Breast epithelium (tissue), 4 donors: ENCODE measurements around the gene ACAA1. TPM values are rescaled to one million over a fixed set of nuclear protein-coding genes. Genes with fewer than 3 reads are reported as not detected.

Experiments used
- DNase-seq, 2 donors: peaks; one replicate each; pipeline ENCODE4 v3.0.0-alpha.2; 2019; ENCODE audit warnings: low spot score in 2 of 2
- H3K27ac ChIP-seq, 2 donors: fragments of 200-600 bp; sonication (generic) in 1 of 2; one replicate each; pipeline ENCODE4 v1.5.1; 2016 to 2019; ENCODE audit warnings: mild to moderate bottlenecking in 1 of 2
- H3K27me3 ChIP-seq, 2 donors: fragments of 200-600 bp; sonication (generic) in 1 of 2; one replicate each; pipeline versions ENCODE4 v1.5.1 to v1.6.0; 2017 to 2019; ENCODE audit warnings: control low read depth in 1 of 2, mild to moderate bottlenecking in 1 of 2
- H3K36me3 ChIP-seq: fragments of 200-600 bp; one replicate; pipeline ENCODE4 v1.5.1; 2019
- H3K4me1 ChIP-seq, 2 donors: fragments of 200-600 bp; sonication (generic); one replicate each; pipeline ENCODE4 v1.5.1; 2016 to 2019; ENCODE audit warnings: control low read depth in 1 of 2
- H3K4me3 ChIP-seq, 3 donors: fragments of 200-600 bp; sonication (generic); 1 replicate in 2 of 3; 2 replicates in 1 of 3; pipeline ENCODE4 v1.5.1; 2016 to 2019; ENCODE audit warnings: mild to moderate bottlenecking in 3 of 3, moderate library complexity in 2 of 3
- H3K9me3 ChIP-seq, 2 donors: fragments of 200-600 bp; sonication (generic) in 1 of 2; one replicate each; pipeline ENCODE4 v1.5.1; 2016 to 2019; ENCODE audit warnings: control low read depth in 1 of 2
- POLR2A ChIP-seq: fragments of 450-650 bp; IDR thresholded peaks from one replicate; pipeline ENCODE4 v1.6.1; 2016; ENCODE audit warnings: antibody characterized with exemption, mild to moderate bottlenecking, moderate library complexity
- POLR2AphosphoS5 ChIP-seq, 3 donors: sonication (generic); formaldehyde crosslinking; IDR thresholded peaks; one replicate each; pipeline ENCODE4 v1.6.1; 2017; ENCODE audit warnings: antibody characterized with exemption in 3 of 3
- intact Hi-C: fragments of 100-400 bp; cut with DNase I; formaldehyde crosslinking; loops from one replicate; pipeline ENCODE4 v1.15.1; 2023; ENCODE audit warnings: low total_unique reads
- total RNA-seq, 3 donors: library from RNA; depleted of rRNA; stranded (reverse); fragments of >200 nt; gene quantifications; one replicate each; pipeline ENCODE4 v1.1.0, GENCODE V29; 2016
- TF ChIP-seq, protein P1 (sequence below), 3 donors: fragments of 450-650 bp; IDR thresholded peaks; one replicate each; pipeline ENCODE4 v1.5.1; 2016 to 2017; ENCODE audit warnings: antibody characterized with exemption in 3 of 3, mild to moderate bottlenecking in 3 of 3, moderate library complexity in 3 of 3

Gene ACAA1
- total RNA-seq, 3 donors from 2014 or later: 69.2 to 87.5 (median 83.9) TPM

DNA sequence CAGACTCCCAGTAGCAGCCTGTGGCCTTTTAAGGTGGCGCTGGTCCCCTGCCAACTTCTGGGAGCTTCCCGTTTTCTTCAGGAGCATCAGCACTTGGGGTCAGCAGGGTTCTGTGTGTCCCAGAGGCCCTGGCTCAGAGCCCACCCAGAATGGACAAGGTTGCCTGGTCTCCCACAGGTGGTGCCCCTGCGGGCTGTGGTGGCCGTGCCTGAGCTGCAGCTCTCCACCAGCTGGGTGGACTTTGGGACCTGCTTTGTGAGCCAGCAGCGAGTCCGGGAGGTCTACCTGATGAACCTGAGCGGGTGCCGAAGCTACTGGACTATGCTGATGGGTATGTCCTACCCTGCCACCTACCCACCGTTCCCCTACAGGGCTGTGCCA is 15.5 kb downstream of the ACAA1 start:
- Histone ChIP-seq H3K4me3 (no peak overlapping the region), H3K36me3 (no peaks in the 10 kb centered on the region), H3K27me3 (no peaks in the 10 kb centered on the region), H3K27ac (no peak overlapping the region), H3K9me3 (no peaks in the 10 kb centered on the region), H3K4me1 (no peaks in the 10 kb centered on the region)
- intact Hi-C loops: no loop called here
- peak in 1 of 2 donors; percentile 46 for DNase-seq
- TF ChIP-seq, protein P1, sequence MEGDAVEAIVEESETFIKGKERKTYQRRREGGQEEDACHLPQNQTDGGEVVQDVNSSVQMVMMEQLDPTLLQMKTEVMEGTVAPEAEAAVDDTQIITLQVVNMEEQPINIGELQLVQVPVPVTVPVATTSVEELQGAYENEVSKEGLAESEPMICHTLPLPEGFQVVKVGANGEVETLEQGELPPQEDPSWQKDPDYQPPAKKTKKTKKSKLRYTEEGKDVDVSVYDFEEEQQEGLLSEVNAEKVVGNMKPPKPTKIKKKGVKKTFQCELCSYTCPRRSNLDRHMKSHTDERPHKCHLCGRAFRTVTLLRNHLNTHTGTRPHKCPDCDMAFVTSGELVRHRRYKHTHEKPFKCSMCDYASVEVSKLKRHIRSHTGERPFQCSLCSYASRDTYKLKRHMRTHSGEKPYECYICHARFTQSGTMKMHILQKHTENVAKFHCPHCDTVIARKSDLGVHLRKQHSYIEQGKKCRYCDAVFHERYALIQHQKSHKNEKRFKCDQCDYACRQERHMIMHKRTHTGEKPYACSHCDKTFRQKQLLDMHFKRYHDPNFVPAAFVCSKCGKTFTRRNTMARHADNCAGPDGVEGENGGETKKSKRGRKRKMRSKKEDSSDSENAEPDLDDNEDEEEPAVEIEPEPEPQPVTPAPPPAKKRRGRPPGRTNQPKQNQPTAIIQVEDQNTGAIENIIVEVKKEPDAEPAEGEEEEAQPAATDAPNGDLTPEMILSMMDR (IDR thresholded peaks at IDR 0.05): no peak
- no peak for TF ChIP-seq POLR2AphosphoS5 (IDR thresholded peaks at IDR 0.05)
- TF ChIP-seq POLR2A: no peak

DNA sequence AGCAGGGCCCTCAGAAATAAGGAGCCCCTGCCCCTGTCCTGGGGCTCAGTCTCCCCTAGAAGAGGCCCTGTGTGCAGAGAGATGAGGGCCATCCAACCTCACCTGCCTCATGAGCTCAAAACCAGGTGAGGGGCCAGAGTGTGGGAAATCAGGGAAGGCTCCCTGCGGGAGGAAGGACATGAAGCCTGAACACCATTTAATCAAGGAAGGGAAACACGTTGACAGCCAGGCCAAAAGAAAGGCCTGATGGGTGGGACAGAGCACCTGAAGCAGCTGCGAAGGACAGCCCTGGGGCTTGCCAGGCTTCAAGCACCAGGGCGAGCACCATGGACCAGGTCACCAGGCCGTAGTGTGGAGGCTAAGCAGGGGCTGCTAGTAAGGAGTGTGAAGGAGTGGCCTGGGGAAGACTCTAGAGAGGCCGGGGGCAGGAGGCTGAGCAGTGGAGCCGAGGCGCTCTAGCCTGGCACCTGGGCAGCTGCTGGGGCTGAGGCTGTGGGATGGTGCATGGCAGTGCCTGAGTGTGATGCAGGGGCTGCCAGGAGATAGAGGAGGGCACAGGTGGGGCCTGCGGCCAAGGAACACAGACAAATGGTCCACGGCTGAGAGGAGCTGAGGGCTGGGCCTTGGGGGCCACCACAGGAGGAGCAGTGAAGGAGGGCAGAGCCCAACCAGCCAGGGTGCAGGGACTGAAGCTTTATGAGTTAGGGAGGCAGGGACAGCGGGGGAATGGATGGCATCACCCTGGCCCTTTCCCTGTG is 16.1 kb downstream of the ACAA1 start:
- no peak overlapping the region for H3K4me3 ChIP-seq
- no peaks in the 10 kb centered on the region for H3K9me3 ChIP-seq
- H3K27ac ChIP-seq: no peak overlapping the region
- no peaks in the 10 kb centered on the region for H3K36me3 ChIP-seq
- intact Hi-C loops: no loop called here
- H3K4me1 ChIP-seq: no peaks in the 10 kb centered on the region
- no peaks in the 10 kb centered on the region for H3K27me3 ChIP-seq
- no peak for DNase-seq
- TF ChIP-seq POLR2AphosphoS5 (IDR thresholded peaks at IDR 0.05): no peak

DNA sequence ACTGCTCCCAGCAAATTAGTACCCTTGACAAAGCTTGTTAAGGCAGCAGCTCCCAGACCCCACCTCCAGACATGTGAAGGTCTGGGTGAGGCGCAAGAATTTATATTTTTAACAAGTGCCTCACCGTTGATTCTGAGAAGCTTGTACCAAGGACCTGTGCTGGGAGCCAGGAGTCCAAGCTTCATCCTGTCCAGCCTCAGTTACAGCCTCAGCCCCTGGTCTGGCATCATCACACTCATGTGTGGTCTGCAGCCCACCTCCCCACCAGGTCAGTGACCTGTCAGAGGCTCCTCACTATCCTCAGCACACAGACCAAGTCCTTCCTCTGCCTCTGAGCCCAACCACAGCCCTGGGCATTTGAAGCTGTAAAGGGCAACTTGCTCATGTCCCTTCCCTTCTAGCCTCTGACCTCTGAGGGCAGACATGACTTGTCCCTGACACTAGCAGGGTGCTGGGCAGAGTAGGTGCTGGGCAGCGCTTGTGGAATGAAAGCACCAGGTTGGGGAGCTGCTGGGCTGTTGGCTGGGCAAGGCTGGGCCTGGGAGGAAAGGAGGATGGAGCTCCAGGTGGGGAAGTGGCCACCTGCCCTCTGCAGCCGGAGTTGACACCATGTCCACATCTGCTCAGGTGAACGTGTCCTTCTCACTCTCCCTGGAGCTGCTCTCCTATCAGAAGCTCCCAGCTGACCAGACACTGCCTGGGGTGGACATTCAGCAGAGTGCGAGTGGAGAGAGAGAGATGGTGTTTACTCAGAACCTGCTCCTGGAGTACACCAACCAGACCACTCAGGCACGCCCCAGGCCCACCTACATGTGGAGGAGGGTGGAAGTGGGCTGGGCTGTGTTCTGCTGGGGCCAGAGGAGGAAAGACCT is 16.9 kb downstream of the ACAA1 start:
- H3K4me3 ChIP-seq: no peak overlapping the region
- peak in 1 of 2 donors; percentile 27 for DNase-seq
- no peak overlapping the region for H3K27ac ChIP-seq
- no peaks in the 10 kb centered on the region for H3K9me3 ChIP-seq
- no peaks in the 10 kb centered on the region for H3K36me3 ChIP-seq
- no peaks in the 10 kb centered on the region for H3K4me1 ChIP-seq
- H3K27me3 ChIP-seq: no peaks in the 10 kb centered on the region
- intact Hi-C loops: no loop called here
- no peak for TF ChIP-seq POLR2AphosphoS5 (IDR thresholded peaks at IDR 0.05)
- TF ChIP-seq POLR2A: no peak
- TF ChIP-seq, protein P1 (IDR thresholded peaks at IDR 0.05): no peak

DNA sequence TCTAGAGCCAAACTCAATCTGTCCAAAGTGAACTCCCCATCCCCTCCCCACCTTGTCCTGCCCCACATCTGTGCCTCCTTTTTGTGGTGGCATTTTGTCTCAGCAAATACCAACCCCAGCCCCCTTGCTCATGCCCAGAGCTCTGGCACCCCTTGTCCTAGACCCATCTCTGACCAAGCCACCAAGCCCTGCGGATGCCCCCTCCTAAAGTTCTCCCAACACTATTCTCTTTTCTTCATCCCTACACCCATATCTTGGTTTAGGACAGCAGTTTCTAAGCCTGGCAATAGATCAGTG is 17.7 kb downstream of the ACAA1 start:
- Histone ChIP-seq H3K27me3 (no peaks in the 10 kb centered on the region), H3K9me3 (no peaks in the 10 kb centered on the region), H3K4me1 (no peaks in the 10 kb centered on the region), H3K27ac (no peak overlapping the region), H3K36me3 (no peaks in the 10 kb centered on the region), H3K4me3 (no peak overlapping the region)
- intact Hi-C loops: no loop called here
- DNase-seq: no peak
- TF ChIP-seq POLR2A: no peak
- TF ChIP-seq, protein P1 (IDR thresholded peaks at IDR 0.05): no peak
- no peak for TF ChIP-seq POLR2AphosphoS5 (IDR thresholded peaks at IDR 0.05)

DNA sequence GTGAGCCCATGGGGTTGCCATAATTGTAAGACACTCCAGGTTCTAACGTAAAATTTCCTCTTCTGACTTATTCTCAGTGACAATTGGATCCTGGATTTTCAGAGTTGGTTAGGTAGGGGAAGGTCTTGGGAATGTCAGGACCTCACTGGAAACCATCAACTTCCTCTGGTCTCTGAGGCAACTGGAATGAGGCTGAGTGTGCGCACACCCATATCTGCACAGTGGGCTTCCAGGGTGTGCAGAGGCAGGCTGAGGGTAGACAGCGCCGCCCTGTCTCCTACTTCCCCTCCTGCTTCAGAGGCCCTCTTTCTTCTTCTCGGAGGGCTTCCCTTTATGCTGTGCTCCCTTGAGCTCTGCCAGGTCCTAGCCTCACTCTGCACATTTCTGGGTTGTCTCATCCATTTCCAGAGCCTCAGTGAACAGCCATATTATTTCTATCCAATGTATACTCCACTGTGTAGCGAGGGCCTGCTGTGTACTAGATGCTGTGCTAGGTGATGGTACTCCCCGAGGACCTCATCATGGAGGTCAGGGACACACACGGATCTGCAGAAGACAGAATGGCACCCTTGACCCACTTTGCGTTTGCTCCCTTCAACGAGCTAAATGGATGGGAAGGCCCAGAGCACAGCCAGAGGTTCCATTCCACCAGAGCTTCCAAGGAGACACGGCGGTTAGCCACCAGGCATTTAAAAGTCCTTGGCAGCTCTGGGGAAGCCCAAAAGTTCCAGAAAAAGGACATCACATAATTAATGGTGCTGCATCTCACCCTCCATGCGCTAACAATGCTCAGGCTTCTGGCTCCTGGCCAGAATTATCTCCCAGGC is 18.3 kb downstream of the ACAA1 start:
- no peaks in the 10 kb centered on the region for H3K4me1 ChIP-seq
- H3K27me3 ChIP-seq: no peaks in the 10 kb centered on the region
- no peaks in the 10 kb centered on the region for H3K36me3 ChIP-seq
- H3K4me3 ChIP-seq: no peak overlapping the region
- DNase-seq: no peak
- intact Hi-C loops: no loop called here
- H3K27ac ChIP-seq: no peak overlapping the region
- no peaks in the 10 kb centered on the region for H3K9me3 ChIP-seq
- no peak for TF ChIP-seq POLR2A
- TF ChIP-seq POLR2AphosphoS5 (IDR thresholded peaks at IDR 0.05): no peak
- TF ChIP-seq, protein P1 (IDR thresholded peaks at IDR 0.05): no peak
